Renal cortex interstitium (tissue), 11 donors: ENCODE results near the gene GUCY1A2. TPM values are rescaled to one million over a fixed set of nuclear protein-coding genes. Genes with fewer than 3 reads are reported as not detected.
"Not testable (repeated sequence)": the region's sequence is repeated elsewhere in the genome, so short reads cannot be mapped to it uniquely, and the experiment has no call there.

Source experiments
- DNase-seq, 11 donors: peaks; one replicate each; pipeline ENCODE4 v3.0.0-alpha.2; 2013; ENCODE audit warnings: low read depth in 9 of 11, low spot score in 4 of 11; ENCODE audit errors: extremely low read depth in 1 of 11
- polyA plus RNA-seq, 3 donors: library from polyadenylated mRNA; unstranded; fragments of 120-200 nt; gene quantifications; one replicate each; pipeline ENCODE4 v1.2.1, GENCODE V29; 2013; ENCODE audit not compliant: insufficient read length in 3 of 3

GUCY1A2 gene
- polyA plus RNA-seq, 3 donors, result 2.2 to 3.3 (median 3.0) TPM

DNA sequence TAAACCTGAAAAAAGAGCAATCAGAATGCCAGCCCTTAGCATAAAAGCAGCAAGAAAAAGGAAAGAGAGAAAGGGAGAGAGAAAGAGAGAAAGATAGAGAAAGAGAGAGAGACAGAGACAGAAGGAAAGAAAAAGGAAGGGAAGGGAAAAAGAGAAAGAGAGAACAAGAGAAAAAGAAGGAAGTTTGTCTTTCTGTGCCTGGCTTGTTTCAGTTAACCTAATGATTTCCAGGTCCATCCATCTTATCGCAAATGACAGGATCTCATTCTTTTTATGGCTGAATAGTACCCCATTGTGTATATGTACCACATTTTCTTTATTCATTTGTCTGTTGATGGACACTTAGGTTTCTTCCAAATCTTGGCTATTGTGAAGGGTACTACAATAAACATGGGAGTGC lies 230.8 kb downstream of the GUCY1A2 start:
- no peak for DNase-seq

DNA sequence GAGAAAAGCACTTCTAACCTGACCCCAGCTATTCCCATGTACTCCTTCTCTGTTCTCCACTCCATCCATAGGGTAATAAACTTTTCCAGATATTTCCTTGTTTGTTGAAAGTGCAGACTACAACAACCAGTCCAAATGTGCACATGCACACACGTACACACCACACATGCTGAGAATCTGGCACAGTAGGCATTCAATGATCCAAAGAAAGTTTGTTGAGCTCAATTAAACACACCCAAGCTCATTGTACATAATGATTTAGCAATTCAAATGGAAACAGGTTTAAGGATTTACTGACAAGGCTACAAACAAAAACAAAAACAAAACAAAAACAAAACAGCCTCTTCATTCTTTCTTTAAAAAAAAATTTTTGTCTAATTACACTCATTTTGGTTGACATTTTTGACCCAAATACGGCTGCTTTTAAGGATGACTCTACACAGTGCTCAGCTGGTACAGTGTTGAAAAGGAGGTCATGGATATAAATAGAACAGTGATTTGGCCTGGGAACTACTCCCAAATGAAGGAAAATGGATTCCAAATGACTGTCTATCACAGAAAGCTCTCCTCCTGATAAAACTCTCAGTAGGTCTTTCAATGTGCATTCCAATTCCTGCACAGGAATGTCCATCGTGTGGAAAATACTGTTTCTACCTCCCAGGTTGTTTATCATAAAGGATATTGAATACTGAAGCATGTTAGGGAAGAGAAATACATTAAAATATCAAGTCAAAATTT lies 232.2 kb downstream of the GUCY1A2 start:
- DNase-seq, result no peak

GRCh38 chr11:106777302-106777701 lies 241.0 kb downstream of the GUCY1A2 start:
- DNase-seq, result not testable (repeated sequence)

- no peak for DNase-seq
Measured at GRCh38 chr11:106770489-106771085, 247.7 kb downstream of the GUCY1A2 start.

DNA sequence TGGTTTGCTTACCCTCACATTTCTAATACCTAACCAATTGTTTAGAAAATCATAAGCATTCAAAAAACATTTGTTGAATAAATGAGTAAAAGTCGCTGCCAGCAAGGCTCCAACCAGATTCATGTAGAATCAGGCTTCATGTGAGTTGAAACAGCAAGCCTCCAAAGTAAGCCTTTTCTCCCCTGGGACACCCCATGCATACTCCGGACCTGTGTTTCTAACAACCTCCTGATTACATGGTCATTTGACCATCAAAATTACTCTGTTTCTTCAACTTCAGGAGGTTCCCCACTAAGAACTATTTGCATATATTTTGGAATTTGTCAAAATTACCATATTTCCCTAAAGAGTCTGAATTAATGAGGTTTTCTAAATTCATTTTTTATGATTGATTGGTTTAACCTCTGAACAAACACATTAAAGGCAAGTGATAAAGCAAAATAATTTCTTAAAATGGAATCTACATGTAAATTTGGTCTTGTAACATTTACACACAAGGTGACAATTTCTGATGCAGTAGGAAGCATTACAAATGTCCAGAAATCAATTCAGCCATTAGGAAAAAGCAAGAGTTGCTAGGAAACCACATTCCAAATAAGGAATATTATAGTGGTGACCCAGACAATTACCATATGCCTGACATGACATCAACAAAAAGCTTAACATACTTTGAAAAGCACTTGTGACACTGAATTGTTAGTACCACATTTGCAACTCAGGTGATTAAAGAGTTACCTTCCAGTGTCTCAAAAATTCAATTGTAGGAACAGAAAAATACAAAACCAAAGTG lies 252.6 kb downstream of the GUCY1A2 start:
- DNase-seq, result no peak

DNA sequence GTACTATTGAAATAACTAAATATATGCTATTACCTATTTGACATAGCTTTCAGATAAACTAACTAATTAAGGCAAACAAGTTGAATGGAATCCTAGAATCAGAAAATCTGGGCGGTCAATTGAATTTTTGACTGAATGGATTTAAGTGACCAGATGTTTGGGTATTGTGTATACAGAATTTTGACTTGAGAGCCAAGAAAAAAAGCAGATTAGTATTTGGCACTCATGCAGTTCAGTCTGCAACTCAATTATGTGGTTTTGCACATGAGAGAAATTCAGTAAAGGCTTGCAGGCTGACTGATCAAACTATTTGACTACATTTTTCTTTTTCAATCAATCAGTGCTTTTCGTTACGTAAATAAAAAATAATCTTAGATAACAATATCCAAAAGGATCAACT lies 254.8 kb downstream of the GUCY1A2 start:
- DNase-seq, result no peak

DNA sequence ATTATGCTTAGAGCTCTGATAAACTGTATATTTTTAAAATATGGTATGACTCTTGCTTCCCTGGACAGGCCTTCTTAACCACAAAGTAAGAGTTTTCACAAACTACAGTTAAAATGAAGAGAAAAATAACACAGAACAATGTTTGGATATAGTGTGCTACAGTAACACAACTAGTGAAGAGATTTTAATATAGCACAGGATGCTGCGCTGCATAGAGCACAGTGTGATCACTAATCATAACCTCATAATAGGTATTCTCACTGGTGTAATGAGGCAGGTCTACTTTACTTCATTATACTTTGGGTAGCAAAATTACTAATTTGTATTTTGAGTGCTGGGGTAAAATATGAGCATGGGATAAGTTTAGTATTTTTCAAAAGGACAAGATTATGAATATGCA lies 256.5 kb downstream of the GUCY1A2 start:
- DNase-seq, result no peak

DNA sequence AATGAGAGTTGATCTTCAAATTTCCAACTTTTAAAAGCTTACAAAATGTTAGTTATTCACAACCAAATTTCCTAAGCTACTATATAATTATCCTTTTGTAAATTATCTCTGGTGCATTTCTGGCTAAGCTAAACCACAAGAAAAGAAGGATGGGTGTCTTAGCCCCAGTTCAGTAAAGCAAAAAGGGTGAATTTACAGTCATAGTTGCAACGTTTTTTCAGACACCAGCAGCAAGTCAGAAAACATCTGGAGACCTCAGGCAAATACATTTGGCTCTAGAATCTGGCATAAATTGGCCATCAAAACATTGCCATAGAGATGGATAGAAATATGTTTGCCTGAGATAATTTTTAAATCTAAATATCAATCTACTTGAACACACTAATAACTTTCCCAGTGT lies 257.0 kb downstream of the GUCY1A2 start:
- no peak for DNase-seq

DNA sequence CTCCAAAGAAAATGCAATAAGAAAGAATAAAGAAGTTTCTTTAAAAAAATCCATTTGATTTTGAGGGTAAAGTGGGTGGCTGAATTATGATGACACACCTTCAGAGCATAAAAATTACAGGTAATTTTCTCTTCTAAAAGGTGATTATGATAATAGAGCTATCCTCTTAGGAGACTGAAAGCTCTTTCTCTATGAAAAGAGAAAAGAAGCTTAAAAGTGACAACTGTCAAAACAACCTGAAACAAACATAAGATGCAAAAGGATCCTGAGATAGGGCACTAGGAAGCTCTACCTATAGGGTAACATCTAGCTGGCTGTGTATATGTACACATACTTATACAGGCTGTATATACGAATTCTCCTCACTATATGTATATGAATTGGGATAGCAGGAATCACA lies 270.2 kb downstream of the GUCY1A2 start:
- no peak for DNase-seq

DNA sequence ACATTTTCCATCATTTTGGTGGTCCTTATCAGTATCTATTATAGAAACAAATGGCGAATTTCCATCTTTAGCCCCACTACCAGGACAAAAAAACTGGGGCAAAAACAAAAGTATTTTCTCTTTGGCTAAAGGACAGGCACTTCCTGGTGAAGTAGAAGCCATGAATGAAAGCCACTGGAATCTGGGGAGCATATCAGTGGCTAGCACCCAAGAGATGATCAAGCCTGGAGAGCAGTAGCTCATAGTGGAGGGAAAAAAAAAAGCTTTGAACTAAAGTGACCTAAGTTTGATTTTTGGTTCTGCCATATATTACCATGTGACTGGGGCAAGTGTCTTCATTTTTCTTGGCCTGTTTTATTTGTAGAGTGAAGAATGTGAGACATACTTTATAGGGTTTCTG lies 272.3 kb downstream of the GUCY1A2 start:
- no peak for DNase-seq

- DNase-seq, result no peak
Measured at GRCh38 chr11:106733635-106734034, 284.6 kb downstream of the GUCY1A2 start.

- no peak for DNase-seq
Measured at GRCh38 chr11:106728859-106729258, 289.4 kb downstream of the GUCY1A2 start.

- DNase-seq, result no peak
Measured at GRCh38 chr11:106728379-106728778, 289.9 kb downstream of the GUCY1A2 start.

GRCh38 chr11:106727256-106727655 lies 291.0 kb downstream of the GUCY1A2 start:
- no peak for DNase-seq

GRCh38 chr11:106724293-106724892 lies 293.9 kb downstream of the GUCY1A2 start:
- DNase-seq, result no peak

- DNase-seq, result no peak
Measured at GRCh38 chr11:106723071-106723470, 295.2 kb downstream of the GUCY1A2 start.

DNA sequence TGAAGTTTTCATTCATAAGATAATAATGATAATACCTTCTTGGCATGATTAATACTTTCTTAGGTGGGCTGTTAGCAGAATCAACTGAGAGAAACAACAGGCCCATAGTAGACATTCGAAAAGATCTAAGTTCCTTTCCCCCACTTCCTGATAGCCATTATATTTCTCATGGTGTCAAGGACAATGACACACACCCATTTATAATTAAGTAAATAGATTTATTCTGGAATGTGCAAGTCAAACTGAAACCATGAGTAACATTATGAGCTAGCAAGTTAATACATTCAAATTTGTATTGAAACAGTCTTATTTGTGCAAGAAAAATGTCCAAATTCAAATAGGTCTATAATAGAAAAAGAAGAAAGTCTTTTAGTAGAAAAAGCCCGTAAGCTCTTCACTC lies 301.1 kb downstream of the GUCY1A2 start:
- no peak for DNase-seq

DNA sequence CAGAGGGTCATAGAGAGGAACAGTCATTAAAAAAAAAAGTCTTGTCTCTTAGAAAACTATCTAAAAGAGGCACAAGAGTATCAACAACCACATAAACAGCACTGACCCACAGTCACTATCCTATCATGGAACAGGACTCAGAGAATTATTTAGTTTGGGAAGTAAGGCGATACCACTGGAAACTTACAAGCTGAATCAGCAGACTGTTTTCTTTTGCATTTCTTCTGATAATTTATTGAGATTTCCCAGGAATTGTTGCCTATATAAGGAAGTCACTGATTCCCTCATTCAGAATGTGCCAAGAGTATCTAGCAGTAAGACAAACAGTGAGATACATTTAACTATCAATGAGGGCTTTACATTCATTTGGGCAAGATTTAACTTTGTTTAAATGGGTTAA lies 304.1 kb downstream of the GUCY1A2 start:
- DNase-seq, result peak in 5 of 11 donors; percentile 8 to 25 (median 17)

GRCh38 chr11:106708348-106708747 lies 309.9 kb downstream of the GUCY1A2 start:
- no peak for DNase-seq

- no peak for DNase-seq
Measured at GRCh38 chr11:106706355-106706754, 311.9 kb downstream of the GUCY1A2 start.
